Gastroesophageal sphincter (tissue), 4 donors: ENCODE data around the gene LILRB4. TPM values are rescaled to one million over a fixed set of nuclear protein-coding genes. Genes with fewer than 3 reads are reported as not detected.
"Not testable (repeated sequence)": the region's sequence is repeated elsewhere in the genome, so short reads cannot be mapped to it uniquely, and the experiment has no call there.

ENCODE experiments used
- ATAC-seq: fragments of 150-250 bp; one replicate; pipeline ENCODE4 v1.9.1; 2016; ENCODE audit warnings: mild to moderate bottlenecking, moderate library complexity
- H3K27ac ChIP-seq, 4 donors: fragments of 200-600 bp; sonication (generic) in 3 of 4; 1 replicate in 3 of 4; 2 replicates in 1 of 4; pipeline ENCODE4 v1.5.1; 2016 to 2019
- H3K27me3 ChIP-seq: fragments of 200-600 bp; sonication (generic); one replicate; pipeline ENCODE4 v1.5.1; 2019
- H3K36me3 ChIP-seq, 2 donors: fragments of 200-600 bp; sonication (generic); one replicate each; pipeline ENCODE4 v1.5.1; 2019; ENCODE audit warnings: control low read depth in 1 of 2
- H3K4me1 ChIP-seq, 3 donors: fragments of 200-600 bp; sonication (generic); 1 replicate in 2 of 3; 2 replicates in 1 of 3; pipeline ENCODE4 v1.5.1; 2016 to 2019; ENCODE audit warnings: control low read depth in 2 of 3
- H3K4me3 ChIP-seq, 2 donors: fragments of 200-600 bp; sonication (generic); one replicate each; pipeline ENCODE4 v1.5.1; 2019; ENCODE audit warnings: mild to moderate bottlenecking in 1 of 2, moderate library complexity in 1 of 2
- H3K9me3 ChIP-seq, 3 donors: fragments of 200-600 bp; sonication (generic); one replicate each; pipeline ENCODE4 v1.5.1; 2017 to 2019; ENCODE audit warnings: control low read depth in 2 of 3
- CTCF ChIP-seq, 4 experiments: fragments of 200-600 bp in 2 of 4; fragments of 450-650 bp in 2 of 4; sonication (generic) in 1 of 4; IDR thresholded peaks; one replicate each; pipeline ENCODE4 v1.5.1; 2017 to 2019; ENCODE audit warnings: antibody characterized with exemption in 4 of 4, mild to moderate bottlenecking in 2 of 4, moderate library complexity in 2 of 4
- EP300 ChIP-seq: sonication (generic); formaldehyde crosslinking; IDR thresholded peaks from one replicate; pipeline ENCODE4 v1.6.1; 2017; ENCODE audit warnings: antibody characterized with exemption, mild to moderate bottlenecking
- POLR2A ChIP-seq, 2 donors: fragments of 450-650 bp; IDR thresholded peaks; one replicate each; pipeline ENCODE4 v1.6.1; 2017; ENCODE audit warnings: antibody characterized with exemption in 2 of 2, mild to moderate bottlenecking in 2 of 2, moderate library complexity in 1 of 2
- POLR2AphosphoS5 ChIP-seq: sonication (generic); formaldehyde crosslinking; IDR thresholded peaks from one replicate; pipeline ENCODE4 v1.6.1; 2017; ENCODE audit warnings: antibody characterized with exemption
- WGBS, 2 donors: methylation state at CpG; one replicate each; pipeline ENCODE4 v1.1.5; 2018; ENCODE audit warnings: low coverage in 1 of 2; 5-methylcytosine and 5-hydroxymethylcytosine counted together
- small RNA-seq, 4 donors: library from RNA; depleted of rRNA; stranded (forward); fragments of <200 nt; gene quantifications; one replicate each; pipeline ENCODE3, GENCODE V24; 2016
- total RNA-seq, 4 donors: library from RNA; depleted of rRNA; stranded (reverse); fragments of >200 nt; gene quantifications; one replicate each; pipeline ENCODE4 v1.1.0, GENCODE V29; 2016

The LILRB4 gene
- total RNA-seq, 4 donors from 2014 or later = 0.77 to 14.3 (median 2.5) TPM

DNA sequence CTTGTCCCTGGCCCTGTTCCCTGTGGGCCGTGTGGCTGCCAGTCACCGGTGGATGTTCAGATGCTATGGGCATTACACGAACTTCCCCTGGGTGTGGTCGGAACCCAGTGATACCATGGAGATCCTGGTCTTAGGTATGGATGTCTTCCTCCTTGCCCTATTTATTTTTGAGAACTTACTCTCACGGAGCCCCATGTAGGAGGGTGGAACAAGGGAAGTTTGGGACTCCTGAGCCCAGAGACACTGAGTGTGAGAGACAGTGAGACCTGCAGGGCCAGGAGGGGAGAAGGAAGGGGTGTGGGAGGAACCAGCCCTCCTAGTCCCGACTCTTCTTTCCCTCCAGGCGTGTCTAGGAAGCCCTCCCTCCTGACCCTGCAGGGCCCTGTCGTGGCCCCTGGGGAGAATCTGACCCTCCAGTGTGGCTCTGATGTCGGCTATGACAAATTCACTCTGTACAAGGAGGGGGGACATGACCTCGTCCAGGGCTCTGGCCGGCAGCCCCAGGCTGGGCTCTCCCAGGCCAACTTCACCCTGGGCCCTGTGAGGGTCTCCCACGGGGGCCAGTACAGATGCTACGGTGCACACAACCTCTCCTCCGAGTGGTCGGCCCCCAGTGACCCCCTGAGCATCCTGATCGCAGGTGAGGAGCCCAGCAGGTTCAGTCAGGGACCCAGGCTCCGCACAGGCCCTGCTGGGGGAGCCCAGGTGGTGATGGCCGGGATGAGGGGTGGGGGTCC lies 46.6 kb downstream of the LILRB4 start:
- Histone ChIP-seq H3K27ac (no peak overlapping the region), H3K4me3 (no peak overlapping the region), H3K36me3 (no peaks in the 10 kb centered on the region), H3K9me3 (peaks cover 0 to 2% (median 0%) of the 10 kb centered on the region in 3 donors), H3K4me1 (no peaks in the 10 kb centered on the region), H3K27me3 (peaks cover 31% of the 10 kb centered on the region)
- 20% methylated on average over 1 of the region's 18 CpGs; no CpG with 5 or more reads in 1 of the 2 donors for WGBS, 2 donors
- no peak for TF ChIP-seq POLR2A (IDR thresholded peaks at IDR 0.05)
- TF ChIP-seq POLR2AphosphoS5 = no peak
- no peak for TF ChIP-seq CTCF (IDR thresholded peaks at IDR 0.05)
- TF ChIP-seq EP300 = no peak
- no peak for ATAC-seq

DNA sequence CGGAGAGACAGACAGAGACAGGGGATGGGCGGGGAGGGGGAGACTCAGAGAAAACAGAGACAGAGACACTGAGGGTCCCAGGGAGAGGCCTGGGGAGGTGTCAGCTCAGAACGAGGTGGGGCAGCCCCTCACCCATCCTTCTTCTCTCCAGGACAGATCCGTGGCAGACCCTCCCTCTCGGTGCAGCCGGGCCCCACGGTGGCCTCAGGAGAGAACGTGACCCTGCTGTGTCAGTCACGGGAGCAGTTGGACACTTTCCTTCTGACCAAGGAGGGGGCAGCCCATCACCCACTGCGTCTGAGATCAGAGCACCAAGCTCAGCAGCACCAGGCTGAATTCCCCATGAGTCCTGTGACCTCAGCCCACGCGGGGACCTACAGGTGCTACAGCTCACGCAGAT lies 47.2 kb downstream of the LILRB4 start:
- ATAC-seq, H3K4me1 ChIP-seq, H3K27ac ChIP-seq, H3K9me3 ChIP-seq, H3K4me3 ChIP-seq, H3K36me3 ChIP-seq: not testable (repeated sequence)
- WGBS, 2 donors = 40% methylated on average over 1 of the region's 13 CpGs; no CpG with 5 or more reads in 1 of the 2 donors
- peaks cover 29% of the 10 kb centered on the region for H3K27me3 ChIP-seq

Small RNA genes lying within 50 kb of the gene (small RNA-seq; reads per million reads assigned to genes)
- gene AC245036.3 (0 reads per million in 4 donors), gene AC245128.2 (0 reads per million in 4 donors), gene MIR8061 (0 reads per million in 4 donors)

Other genes starting within 250 kb of the LILRB4 start
- gene TTYH1, start 247.5 kb upstream of the LILRB4 start, total RNA-seq = 10 to 100 TPM in 1 of 4 donors, 1 to 10 TPM in 3; 1.2 to 19.8 (median 5.5) TPM
- gene LENG8, start 213.8 kb upstream of the LILRB4 start, total RNA-seq = 100 to 1,000 TPM in 2 of 4 donors, 10 to 100 TPM in 2; 25.4 to 215 (median 80.9) TPM
- gene LENG9, start 199.2 kb upstream of the LILRB4 start, total RNA-seq = 1 to 10 TPM; 2.6 to 9.1 (median 4.5) TPM
- 10 to 100 TPM in 3 of 4 donors, 1 to 10 TPM in 1; 4.2 to 24.1 (median 12.8) TPM for gene CDC42EP5, start 189.7 kb upstream of the LILRB4 start, total RNA-seq
- not detected for gene LAIR2, start 160.2 kb upstream of the LILRB4 start, total RNA-seq
- 1 to 10 TPM in 2 of 4 donors, under 1 TPM in 2; 0.47 to 2.4 (median 1.5) TPM for gene LILRA2, start 89.2 kb upstream of the LILRB4 start, total RNA-seq
- gene LILRA1, start 69.4 kb upstream of the LILRB4 start, total RNA-seq = under 1 TPM in 2 of 4 donors, not detected in 2; 0.85 to 0.94 TPM
- 1 to 10 TPM in 2 of 4 donors, under 1 TPM in 2; 0.79 to 3.4 (median 1.2) TPM for gene LILRB1, start 32.5 kb upstream of the LILRB4 start, total RNA-seq
- gene KIR3DL3, start 61.5 kb downstream of the LILRB4 start, total RNA-seq = not detected
- gene KIR2DL3, start 75.5 kb downstream of the LILRB4 start, total RNA-seq = under 1 TPM in 1 of 4 donors, not detected in 3; 0.25 TPM
- not detected for gene KIR2DL1, start 106.8 kb downstream of the LILRB4 start, total RNA-seq
- not detected for gene KIR2DL4, start 140.6 kb downstream of the LILRB4 start, total RNA-seq
- gene KIR3DL1, start 153.5 kb downstream of the LILRB4 start, total RNA-seq = under 1 TPM in 1 of 4 donors, not detected in 3; 0.39 TPM
- gene KIR2DS4, start 169.7 kb downstream of the LILRB4 start, total RNA-seq = not detected
- gene KIR3DL2, start 187.5 kb downstream of the LILRB4 start, total RNA-seq = not detected
- 1 to 10 TPM in 2 of 4 donors, not detected in 2; 2.7 to 4.9 TPM for gene FCAR, start 211.2 kb downstream of the LILRB4 start, total RNA-seq
- gene NCR1, start 243.2 kb downstream of the LILRB4 start, total RNA-seq = not detected